Endothelial cell of umbilical vein (primary cell): Measurements from ENCODE around the gene EIF2A. TPM values are rescaled to one million over a fixed set of nuclear protein-coding genes. Genes with fewer than 3 reads are reported as not detected.
"Not testable (repeated sequence)": the region's sequence is repeated elsewhere in the genome, so short reads cannot be mapped to it uniquely, and the experiment has no call there.

Experiments used
- BruUV-seq: library from RNA; stranded (reverse); fragments of 400-500 nt; replicated peaks from 2 replicates; lab custom pipeline; 2021; lab: Mats Ljungman, UMichigan
- CTCF ChIA-PET: fragments of 300-600, 350-600 bp; sonication (Branson Sonifier 250); formaldehyde crosslinking; loops from one replicate; lab custom pipeline; 2021; ENCODE audit warnings: antibody characterized with exemption, inconsistent platforms; lab: Charles Lee
- POLR2A ChIA-PET: fragments of 300-600, 350-600 bp; sonication (Branson Sonifier 250); formaldehyde crosslinking; loops from one replicate; lab custom pipeline; 2021; ENCODE audit warnings: antibody characterized with exemption, inconsistent platforms; lab: Charles Lee
- DNase-seq: peaks from one replicate; pipeline ENCODE4 v3.0.0-alpha.2; 2011; ENCODE audit warnings: low read depth, low spot score
- FAIRE-seq: peaks from 2 replicates; lab custom pipeline; 2011; peaks lifted over from hg19 to GRCh38; lab: Jason Lieb, UNC
- H2AFZ ChIP-seq: 2 replicates; pipeline ENCODE4 v1.6.0; 2012; ENCODE audit warnings: low read depth, low read length, control low read depth, inconsistent platforms
- H3K27ac ChIP-seq: 2 replicates; pipeline ENCODE4 v1.5.1; 2011; ENCODE audit warnings: low read depth, mild to moderate bottlenecking, control low read depth, low read length, moderate library complexity; ENCODE audit not compliant: insufficient read depth
- H3K27me3 ChIP-seq, 2 experiments: 2 replicates each; pipeline versions ENCODE4 v1.6.0 to v1.6.1; 2011; ENCODE audit warnings: low read length in 2 of 2, mixed read lengths in 1 of 2; ENCODE audit not compliant: control insufficient read depth in 2 of 2, insufficient read depth in 2 of 2
- H3K36me3 ChIP-seq, 2 experiments: 2 replicates in 1 of 2; 3 replicates in 1 of 2; pipeline ENCODE4 v1.5.1; 2011; ENCODE audit warnings: low read length in 2 of 2, mild to moderate bottlenecking in 1 of 2, moderate library complexity in 1 of 2; ENCODE audit not compliant: control insufficient read depth in 2 of 2, insufficient read depth in 2 of 2; ENCODE audit errors: extremely low read depth in 1 of 2
- H3K4me1 ChIP-seq: 3 replicates; pipeline ENCODE4 v1.5.1; 2011; ENCODE audit warnings: mild to moderate bottlenecking, low read length; ENCODE audit not compliant: control insufficient read depth, insufficient read depth; ENCODE audit errors: extremely low read depth
- H3K4me2 ChIP-seq: 2 replicates; pipeline ENCODE4 v1.6.1; 2011; ENCODE audit warnings: low read length, control low read depth, mixed read lengths; ENCODE audit not compliant: insufficient read depth
- H3K4me3 ChIP-seq, 3 experiments: fragments of 200-600 bp in 1 of 3; sonication (generic), shearing (Covaris generic) in 1 of 3; replicated peaks in 1 of 3; 2 replicates each; pipeline ENCODE4 v1.5.1; 2011 to 2016; ENCODE audit warnings: control low read depth in 3 of 3, low read length in 3 of 3, mild to moderate bottlenecking in 2 of 3, inconsistent platforms in 1 of 3, low read depth in 1 of 3, moderate library complexity in 1 of 3; ENCODE audit not compliant: insufficient read depth in 1 of 3
- H3K79me2 ChIP-seq: 2 replicates; pipeline ENCODE4 v1.6.0; 2012; ENCODE audit warnings: low read length, inconsistent platforms; ENCODE audit not compliant: control insufficient read depth, insufficient read depth
- H3K9ac ChIP-seq: replicated peaks from 2 replicates; pipeline ENCODE3; 2011; ENCODE audit warnings: low read length, control low read depth; ENCODE audit not compliant: insufficient read depth; ENCODE audit errors: extremely low read depth
- H3K9me1 ChIP-seq: replicated peaks from 3 replicates; pipeline ENCODE4 v1.6.0; 2011; ENCODE audit warnings: mild to moderate bottlenecking, low read length; ENCODE audit not compliant: control insufficient read depth, insufficient read depth; ENCODE audit errors: extremely low read depth
- H3K9me3 ChIP-seq: replicated peaks from 2 replicates; pipeline ENCODE4 v1.5.1; 2012; ENCODE audit warnings: low read length, inconsistent platforms; ENCODE audit not compliant: control insufficient read depth, insufficient read depth
- H4K20me1 ChIP-seq: replicated peaks from 2 replicates; pipeline ENCODE3; 2011; ENCODE audit warnings: mild to moderate bottlenecking, low read length; ENCODE audit not compliant: control insufficient read depth, insufficient read depth; ENCODE audit errors: extremely low read depth
- FOS ChIP-seq: IDR thresholded peaks from 2 replicates; pipeline ENCODE4 v1.6.1; 2011; ENCODE audit warnings: mild to moderate bottlenecking, low read length, moderate library complexity, borderline replicate concordance; ENCODE audit not compliant: insufficient read depth
- GATA2 ChIP-seq: IDR thresholded peaks from 2 replicates; pipeline ENCODE4 v1.7.0; 2011; ENCODE audit warnings: low read depth, mild to moderate bottlenecking, moderate library complexity, mixed read lengths, low read length; ENCODE audit not compliant: insufficient read length, insufficient read depth
- JUN ChIP-seq: IDR thresholded peaks from 2 replicates; pipeline ENCODE4 v1.6.1; 2011; ENCODE audit warnings: borderline replicate concordance, low read depth; ENCODE audit not compliant: insufficient read length, insufficient read depth
- MYC ChIP-seq: IDR thresholded peaks from one replicate; pipeline ENCODE4 v1.6.1; 2011; ENCODE audit warnings: mild to moderate bottlenecking, low read depth, low read length
- dilution Hi-C: fragments of 300-500 bp; cut with MboI; formaldehyde crosslinking; loops from one replicate; pipeline ENCODE4 v1.15.0; 2019; ENCODE audit warnings: low sequenced_read_pairs; ENCODE audit not compliant: extremely low pct_ligation_motif_present
- intact Hi-C: fragments of 100-400 bp; cut with micrococcal nuclease; formaldehyde crosslinking; loops from one replicate; pipeline ENCODE4 v1.10.0; 2022
- polyA plus RNA-seq, 4 experiments: library from polyadenylated mRNA; depleted of rRNA in 3 of 4; stranded (reverse) in 3 of 4; unstranded in 1 of 4; fragments of >200 nt; gene quantifications; 2 replicates each; pipeline versions ENCODE4 v1.2.1 to v1.2.3, GENCODE V29; 2011 to 2012; ENCODE audit warnings: missing spikeins in 1 of 4
- total RNA-seq: library from RNA; stranded (reverse); gene quantifications from 2 replicates; pipeline ENCODE4 v1.2.3, GENCODE V29; 2021

EIF2A gene
- total and polyA plus RNA-seq, 2 donors (not counting 3 experiments of a cell fraction or from before 2014, with no cell fraction given), result 85.2 to 97.6 TPM

GRCh38 chr3:150497956-150498355, 48.6 kb upstream of the EIF2A start:
- H3K27me3 ChIP-seq, result no peaks in the 10 kb centered on the region
- no peaks in the 10 kb centered on the region for H4K20me1 ChIP-seq
- no peak overlapping the region for H3K4me3 ChIP-seq
- DNase-seq (peak; percentile 35), FAIRE-seq (no peak)
- intact Hi-C loops (loop anchor here (10.0 kb wide), 1 partner anchor 563 kb away; no protein-coding TSS in a partner anchor), dilution Hi-C loops (no loop called here)
- H2AFZ ChIP-seq, result no peak overlapping the region
- ChIA-PET POLR2A (no interaction called here), CTCF (interaction anchor here (0.9 to 6.4 kb wide), 7 partner anchors 17 to 562 kb away, joined by 3 to 107 read pairs (median 3); no protein-coding TSS in a partner anchor)
- no peak overlapping the region for H3K4me2 ChIP-seq
- peaks cover 9% of the 10 kb centered on the region for H3K4me1 ChIP-seq
- H3K79me2 ChIP-seq, result no peaks in the 10 kb centered on the region
- no TSS peak for BruUV-seq
- H3K27ac ChIP-seq, result no peak overlapping the region
- peak; percentile 81 for TF ChIP-seq FOS
- TF ChIP-seq GATA2, result peak; percentile 62
- peak; percentile 71 for TF ChIP-seq JUN
- TF ChIP-seq MYC, result no peak
- H3K9me3 ChIP-seq, result no peaks in the 10 kb centered on the region
- H3K9me1 ChIP-seq, result no peaks in the 10 kb centered on the region
- no peaks in the 10 kb centered on the region for H3K36me3 ChIP-seq
- no peak overlapping the region for H3K9ac ChIP-seq

- H3K9ac ChIP-seq, dilution Hi-C loops, H3K4me3 ChIP-seq, H3K9me1 ChIP-seq, H4K20me1 ChIP-seq, H3K27me3 ChIP-seq, H3K9me3 ChIP-seq, POLR2A ChIA-PET, H3K79me2 ChIP-seq, H3K4me2 ChIP-seq, H2AFZ ChIP-seq, H3K27ac ChIP-seq, BruUV-seq, FAIRE-seq, intact Hi-C loops, H3K36me3 ChIP-seq, CTCF ChIA-PET, DNase-seq: not testable (repeated sequence)
- peaks cover 28% of the 10 kb centered on the region for H3K4me1 ChIP-seq
These were observed 45.6 kb upstream of the EIF2A start for GRCh38 chr3:150500960-150501359.
